Muscle of back (tissue), 11 donors: ENCODE results near the gene CEP104. TPM values are rescaled to one million over a fixed set of nuclear protein-coding genes. Genes with fewer than 3 reads are reported as not detected.

Experiments
- DNase-seq, 3 donors: peaks; one replicate each; pipeline versions ENCODE4 v3.0.0 to v3.0.0-alpha.2; 2013
- polyA plus RNA-seq, 10 donors: library from polyadenylated mRNA; unstranded; fragments of 120-200 nt; gene quantifications; one replicate each; pipeline ENCODE4 v1.2.1, GENCODE V29; 2013; ENCODE audit not compliant: insufficient read length in 10 of 10

The CEP104 gene
- polyA plus RNA-seq, 10 donors = 14.4 to 26.8 (median 21.0) TPM

DNA sequence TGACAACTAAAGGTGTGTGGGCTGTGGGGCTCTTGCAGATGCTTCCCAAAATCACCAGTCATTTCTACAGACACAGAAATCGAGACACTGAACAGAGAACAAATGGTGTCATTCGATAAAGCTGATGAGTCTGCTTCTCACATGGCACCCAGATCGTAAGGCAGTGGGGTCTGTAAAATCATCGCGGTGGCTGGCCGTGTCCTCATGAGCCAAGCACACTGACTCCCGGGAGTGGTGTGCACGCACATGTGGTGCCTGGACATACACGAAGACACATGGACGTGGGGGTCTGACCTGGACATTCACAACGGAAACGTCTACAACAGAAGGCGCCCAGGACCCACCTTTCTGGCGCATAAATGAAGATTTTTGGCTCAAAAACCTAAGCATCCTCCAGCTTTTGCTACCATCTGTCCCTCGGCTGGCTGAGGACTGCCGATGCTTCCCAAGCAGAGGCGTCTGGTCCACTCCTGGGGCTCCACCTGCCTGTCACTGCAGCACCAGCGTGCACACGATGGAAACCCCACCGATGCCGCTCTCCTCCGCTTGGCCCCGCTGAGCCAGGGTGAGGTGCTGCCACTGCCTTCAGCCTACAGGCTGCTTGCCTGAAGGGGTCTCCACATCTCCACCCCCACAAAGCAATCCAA lies 77.6 kb downstream of the CEP104 start:
- DNase-seq = no peak

DNA sequence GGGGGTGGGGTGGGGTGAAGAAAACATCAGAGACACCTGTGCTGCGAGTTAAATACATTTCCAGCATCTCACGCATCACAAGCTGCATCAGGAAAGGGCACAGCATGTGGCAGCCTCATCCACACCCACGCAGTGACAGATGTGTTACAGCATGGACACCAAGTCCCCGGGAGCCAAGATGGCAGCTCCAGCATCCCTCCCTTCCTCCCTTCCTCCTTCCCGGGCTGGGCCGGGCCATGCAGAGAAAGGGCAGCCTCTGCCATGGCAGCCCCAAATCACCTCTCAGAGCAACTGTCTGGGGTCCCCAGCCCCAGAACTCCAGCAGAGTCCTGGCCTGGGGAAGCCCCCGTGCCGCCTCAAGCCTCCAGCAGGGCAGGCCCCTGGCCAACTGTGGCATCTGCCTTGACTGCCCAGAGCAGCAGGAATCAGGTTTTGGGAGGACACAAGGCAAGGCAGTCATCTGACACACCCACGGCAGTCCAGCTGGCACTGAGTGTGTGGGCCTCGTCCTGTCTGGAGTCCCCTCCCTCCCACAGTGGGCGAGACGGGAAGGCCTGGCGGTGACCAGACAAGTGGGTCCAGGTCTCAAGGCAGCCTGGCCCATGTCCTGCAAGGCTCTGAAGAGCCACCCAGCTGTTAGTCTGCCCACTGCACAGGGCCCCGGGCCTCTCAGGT lies 78.3 kb downstream of the CEP104 start:
- DNase-seq = no peak

DNA sequence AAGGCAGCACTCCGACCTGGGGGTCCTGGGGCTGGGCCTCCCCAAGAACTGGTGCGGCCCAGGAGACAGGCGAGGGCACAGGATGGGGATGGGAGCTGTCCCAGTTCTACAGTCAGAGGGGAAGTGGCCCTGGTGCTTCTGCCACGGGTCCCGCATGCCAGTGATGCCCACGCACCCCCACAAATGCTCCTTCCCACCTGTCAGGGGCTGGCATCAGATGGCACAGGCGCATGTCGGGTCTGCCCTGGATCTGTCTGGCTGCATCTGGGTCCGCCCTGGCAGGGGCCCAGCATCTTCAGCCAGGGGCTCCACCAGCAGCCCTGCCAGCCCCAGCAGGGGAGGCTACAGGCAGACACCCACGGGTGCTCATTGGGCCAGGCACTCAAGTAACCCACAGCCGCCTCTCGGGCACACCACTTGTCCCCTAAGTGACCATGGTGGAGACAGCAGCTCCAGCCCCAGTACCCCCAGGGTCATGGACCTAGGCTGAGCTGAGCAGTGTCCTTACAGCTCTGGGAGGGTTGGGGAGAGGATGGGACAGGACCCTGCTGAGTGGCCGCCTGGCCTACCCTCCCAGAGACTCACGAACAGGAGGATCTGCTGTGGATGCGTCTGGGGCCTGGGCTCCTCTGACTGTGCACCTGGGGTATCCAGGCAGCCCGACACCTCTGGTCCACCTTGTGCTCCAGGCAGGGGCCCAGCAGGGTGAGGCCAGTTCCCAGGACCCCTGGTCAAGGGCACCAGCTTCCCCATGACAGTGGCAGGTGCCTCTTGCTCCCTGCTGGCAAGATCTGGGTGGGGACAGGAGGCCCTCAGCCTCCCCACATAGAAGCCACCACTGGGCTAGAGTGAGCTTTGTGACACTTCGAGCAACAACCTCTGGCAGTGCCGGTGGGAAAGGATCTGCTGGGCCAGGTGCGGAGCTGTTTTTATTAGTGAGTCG lies 79.1 kb downstream of the CEP104 start:
- DNase-seq = no peak

DNA sequence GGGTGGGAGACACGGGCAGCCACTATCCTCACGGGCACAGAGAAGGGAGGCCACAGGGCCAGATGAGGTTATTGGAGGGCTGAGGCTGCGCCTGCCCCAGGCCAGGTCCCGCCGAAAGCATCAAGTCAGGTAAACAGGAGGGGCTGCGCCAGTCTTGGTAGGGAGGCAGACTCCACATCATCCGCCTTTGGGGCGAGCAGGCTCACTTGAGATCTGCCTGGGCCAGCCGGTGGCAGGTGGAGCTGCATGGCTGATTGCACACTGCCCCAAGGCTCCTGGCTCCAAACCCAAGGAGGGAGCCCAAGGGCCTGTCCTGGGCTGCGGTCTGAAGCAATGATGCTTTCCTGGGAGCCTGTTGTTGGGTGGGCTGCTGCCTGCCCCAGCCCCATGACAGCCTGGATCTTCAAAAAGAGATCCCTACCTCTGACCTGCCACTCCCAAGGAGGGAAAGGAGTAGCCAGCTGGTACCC lies 79.9 kb downstream of the CEP104 start:
- no peak for DNase-seq

DNA sequence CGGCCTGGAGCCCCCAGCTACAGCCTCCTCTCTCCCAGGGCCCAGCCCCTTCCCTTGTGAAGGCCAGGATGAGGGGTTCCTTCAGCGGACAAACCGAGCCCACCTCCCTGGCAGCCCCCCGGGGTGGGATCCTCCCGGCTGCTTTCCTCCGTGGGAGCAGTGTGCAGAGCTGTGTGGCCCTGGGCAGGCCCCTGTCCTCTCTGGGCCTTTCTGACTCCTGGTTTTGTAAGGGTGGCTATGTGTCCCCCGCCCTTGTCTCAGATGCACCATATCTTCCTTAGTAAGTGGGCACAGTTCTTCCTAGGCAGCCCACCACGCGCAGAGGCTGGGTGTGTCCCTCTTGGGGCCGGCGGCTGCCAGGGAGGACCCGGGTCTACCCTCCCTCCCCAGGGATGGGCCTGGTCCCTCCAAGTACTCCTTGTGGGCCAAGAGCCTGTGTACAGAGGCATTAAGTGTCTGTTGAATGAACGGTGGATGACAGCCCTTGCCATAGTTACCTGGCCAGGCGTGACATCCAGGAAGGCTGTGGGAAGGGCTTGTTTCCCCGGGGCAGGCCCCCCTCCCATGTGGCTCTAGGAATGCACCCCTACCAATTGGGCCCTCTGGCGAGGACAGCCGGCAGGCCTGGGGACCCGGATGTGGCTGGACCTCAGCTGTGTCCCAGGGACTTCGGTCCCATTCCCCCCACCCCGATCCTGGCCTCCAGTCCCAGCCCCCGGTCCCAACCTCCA lies 80.6 kb downstream of the CEP104 start:
- DNase-seq = no peak

DNA sequence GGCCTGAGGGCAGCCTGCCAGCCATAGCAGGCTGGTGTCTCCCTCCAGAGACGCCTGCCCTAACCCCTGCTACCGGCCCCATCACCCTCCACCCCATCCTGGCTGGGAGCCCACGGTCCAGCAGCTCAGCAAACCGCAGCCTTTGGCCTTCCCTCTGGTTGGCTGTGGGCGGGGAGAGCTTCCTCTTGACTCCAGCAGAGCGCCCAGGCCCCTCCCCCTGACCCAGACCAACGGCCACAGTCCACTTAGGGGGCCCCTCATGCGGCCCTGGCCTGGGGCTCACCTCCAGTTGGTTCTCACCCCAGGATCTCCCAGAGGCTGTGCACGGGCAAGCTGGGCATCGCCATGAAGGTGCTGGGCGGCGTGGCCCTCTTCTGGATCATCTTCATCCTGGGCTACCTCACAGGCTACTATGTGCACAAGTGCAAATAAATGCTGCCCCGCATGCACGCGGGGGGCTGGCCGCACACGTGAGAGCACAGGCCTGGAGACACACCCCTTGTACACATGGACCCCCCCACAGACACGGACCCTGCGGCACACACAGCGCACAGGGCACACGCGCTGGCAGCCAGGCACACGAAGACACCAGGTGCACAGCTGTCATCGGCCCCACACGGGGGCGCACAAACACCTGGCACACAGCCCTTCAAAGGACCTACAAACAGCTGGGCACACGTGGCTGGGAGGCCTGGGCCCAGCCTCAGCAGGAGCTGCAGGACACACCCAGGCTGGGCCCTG lies 81.4 kb downstream of the CEP104 start:
- peak in 2 of 3 donors; percentile 43 to 73 for DNase-seq

DNA sequence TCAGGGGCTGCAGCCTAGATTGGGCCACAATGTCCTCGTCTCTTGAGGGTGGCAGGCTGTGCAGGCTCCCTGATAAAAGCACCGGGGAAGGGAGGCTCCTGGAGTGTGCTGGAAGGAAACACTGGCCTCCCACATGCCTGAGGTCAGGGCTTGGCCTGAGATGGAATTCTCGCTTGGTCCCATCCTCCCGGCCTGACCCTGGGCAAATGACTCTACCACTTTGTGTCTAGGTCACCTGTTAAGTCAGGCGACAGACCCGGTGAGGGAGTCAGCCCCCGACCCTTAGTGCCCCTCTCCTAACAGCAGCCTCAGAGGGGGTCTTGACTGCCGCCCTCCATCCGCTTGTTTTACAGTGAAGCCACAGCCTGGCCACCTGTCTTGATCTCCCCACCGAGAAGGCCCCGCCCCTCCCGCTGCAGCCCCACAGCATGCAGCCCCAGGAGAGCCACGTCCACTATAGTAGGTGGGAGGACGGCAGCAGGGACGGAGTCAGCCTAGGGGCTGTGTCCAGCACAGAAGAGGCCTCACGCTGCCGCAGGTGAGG lies 82.0 kb downstream of the CEP104 start:
- no peak for DNase-seq

DNA sequence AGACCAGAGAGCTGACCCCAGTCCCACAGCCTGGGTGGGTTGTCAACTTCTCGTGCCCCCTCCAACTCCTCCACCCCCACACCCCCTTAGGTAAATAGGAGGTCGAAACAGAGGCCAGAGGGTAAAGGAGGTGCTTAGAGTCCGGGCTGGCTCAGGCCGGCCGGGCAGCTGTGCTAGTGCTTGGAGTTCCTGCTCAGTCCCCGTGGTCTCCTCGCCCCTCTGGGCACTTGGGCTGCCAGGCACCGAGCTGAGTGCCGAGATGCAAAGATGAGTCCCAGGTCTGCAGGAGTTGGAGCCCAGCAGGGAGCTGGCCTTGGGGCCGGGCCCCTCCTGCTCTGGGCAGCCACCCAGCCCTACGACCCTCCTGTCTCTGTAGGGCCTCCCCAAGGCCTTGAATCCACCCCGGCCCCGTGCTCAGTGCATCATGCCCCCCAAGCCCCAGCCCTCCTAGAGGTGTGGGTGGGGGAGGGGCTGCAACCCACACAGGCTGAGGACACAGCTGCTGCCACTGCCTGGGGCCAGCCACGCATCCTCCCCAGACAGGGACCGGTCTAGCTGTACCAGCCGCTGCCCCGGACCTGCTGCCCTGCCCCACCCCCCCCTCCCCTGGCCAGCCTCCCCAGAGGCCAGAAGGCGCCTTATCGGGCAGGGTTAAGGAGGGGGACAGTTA lies 82.6 kb downstream of the CEP104 start:
- DNase-seq = no peak

DNA sequence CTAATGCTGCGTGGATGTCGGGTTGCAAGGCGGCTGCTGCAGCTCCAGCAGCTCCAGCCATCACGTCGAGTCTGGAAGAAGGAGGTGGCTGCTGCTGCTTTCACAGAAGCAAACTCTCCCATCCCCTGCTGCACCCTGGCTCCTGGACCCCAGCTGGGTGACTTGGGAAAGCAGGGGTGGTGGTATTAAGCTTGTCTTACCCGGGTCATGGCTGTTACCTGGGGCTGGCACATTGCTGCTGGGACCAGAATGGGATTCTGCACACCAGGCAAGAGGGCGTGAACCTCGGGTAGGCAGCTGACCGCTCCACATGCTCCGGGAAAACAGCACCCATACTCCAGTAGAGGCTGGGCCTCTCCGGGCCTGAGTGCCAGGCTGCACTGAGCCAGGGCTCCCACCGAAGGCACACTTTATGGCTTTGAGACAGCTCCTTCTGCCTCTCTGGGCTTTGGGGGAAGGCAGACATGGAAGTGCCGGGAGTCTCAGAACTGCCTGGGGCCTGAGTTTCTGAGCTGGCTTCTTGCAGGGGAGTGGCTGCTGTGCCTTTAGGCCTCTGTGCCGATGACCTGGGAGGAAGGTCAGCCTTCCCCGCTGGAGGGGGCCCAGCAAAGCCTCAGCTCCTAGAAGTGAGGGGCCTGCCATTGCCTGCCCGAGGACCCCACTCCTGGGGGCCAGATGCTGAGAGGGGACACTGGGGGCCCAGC lies 83.3 kb downstream of the CEP104 start:
- DNase-seq = peak in 1 of 3 donors; percentile 42

DNA sequence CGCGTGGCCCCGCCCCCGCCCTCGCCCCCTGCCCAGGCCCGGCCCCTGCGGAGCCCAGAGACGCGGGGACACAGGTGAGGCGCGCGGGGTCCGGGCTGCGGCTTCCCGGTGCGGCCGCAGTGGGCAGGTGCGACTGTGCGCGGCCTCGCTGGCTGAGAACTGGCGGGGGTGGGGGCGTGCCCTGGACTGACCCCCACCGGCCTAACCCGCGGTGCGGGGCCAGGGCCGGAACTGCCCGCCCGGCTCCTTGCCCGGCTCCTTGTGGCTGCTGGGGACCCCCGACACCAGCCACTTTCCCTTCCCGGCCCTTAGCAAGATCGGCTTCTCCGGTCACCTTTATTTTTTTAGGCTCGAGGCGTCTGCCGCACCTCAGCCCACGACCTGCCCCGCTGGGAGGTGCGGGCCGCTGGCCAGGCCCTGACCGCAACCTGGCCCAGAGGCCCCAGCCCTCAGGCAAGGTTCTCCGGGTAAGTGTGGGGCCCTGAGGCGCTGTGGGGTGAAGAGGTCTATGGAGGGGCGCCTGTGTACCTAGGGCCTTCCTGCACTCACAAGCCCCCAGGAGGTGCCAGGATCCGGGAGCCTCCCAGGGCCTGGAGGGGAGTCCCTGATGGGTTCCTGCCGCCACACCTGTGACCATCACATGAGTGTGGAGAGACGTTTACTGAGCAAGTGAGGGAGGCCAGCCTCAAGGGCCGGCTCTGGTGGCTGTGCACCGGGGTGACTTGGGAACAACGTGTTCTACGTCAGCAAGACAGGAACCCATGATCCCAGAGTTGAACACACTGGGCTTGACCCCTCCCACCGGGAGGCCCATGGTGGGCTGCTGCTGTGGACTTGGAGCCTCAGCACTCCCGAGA lies 84.1 kb downstream of the CEP104 start, which contains the start of gene SMIM1:
TSS of gene SMIM1 (plus strand) at position 35 of the 857 bp plus-strand sequence. CDS start 2,625 bp downstream, outside the sequence.
- DNase-seq = peak in 1 of 3 donors; percentile 48

DNA sequence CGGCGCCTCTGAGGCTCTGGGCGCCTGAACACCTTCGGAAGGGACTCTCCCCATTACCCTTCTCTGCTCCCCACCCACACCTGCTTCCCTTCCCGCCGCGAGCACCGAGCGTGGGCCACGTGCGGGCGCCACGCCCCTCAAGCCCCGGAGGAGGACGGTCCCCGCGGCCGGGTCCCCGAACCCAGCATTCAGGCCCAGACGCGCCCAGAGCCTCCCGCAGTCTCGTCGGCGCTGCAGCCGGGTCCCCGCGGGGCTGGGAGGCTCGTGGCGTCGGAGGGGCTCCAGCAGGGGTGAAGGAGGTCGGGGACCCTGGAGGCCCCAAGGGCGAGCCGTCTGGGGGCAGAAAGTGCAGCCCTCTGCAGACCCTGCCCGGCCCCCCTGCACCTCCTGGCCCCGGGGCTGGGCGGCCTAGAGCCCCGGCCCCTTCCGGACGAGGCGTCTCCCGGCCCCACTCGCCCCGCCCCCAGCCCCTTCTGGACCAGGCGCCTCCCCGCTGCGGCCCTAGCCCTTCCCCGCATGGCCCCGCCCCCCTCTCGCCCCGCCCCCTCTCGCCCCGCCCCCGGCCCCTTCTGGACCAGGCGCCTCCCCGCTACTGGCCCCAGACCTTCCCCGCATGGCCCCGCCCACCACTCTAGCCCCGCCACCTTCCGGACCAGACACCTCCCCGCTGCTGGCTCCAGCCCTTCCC lies 84.8 kb downstream of the CEP104 start:
- DNase-seq = peak; percentile 61 to 85 (median 74)

DNA sequence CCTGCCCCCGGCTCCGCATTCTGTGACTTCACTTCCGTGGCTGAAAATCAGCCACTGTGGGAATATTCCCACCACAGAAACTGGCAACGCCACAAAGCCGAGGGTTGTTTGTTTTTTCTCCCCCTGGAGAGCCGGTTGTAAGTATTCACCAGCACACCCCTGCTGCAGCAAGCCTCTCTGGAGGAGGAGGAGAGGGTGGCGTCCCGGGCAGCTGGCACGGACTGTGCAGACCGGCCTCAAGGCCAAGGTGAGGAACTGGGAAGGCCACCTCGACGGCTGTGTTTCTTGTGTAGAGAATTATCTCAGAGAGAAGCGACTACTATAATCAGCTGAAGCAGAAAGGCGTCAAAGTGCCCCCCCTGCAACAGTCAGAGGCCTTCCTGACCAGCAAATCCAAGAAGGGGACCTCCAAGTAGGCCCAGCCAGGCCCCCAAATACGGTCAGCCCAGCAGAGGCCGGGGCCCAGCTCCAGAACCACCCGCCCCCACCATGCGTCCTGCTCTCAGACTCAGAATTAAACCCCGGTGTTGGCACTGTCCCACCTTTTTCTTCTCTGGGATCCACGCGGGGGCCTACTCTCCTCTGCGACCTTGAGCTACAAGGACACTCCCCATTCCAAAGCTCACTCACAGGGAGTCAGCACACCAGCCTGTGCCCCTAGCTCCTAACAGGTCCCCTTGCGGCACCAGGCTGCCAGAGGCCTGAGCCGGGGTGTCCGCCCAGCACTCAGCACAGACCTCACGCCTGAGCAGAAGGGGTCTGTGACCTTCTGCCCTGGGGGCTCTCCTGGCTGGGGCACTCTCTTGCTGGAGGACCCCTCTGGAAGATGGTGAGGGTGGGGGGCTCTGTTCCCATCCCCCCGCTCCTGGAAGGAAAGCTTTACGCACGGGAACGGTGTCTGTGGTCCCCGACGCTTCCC lies 85.6 kb downstream of the CEP104 start:
- peak in 1 of 3 donors; percentile 30 for DNase-seq

DNA sequence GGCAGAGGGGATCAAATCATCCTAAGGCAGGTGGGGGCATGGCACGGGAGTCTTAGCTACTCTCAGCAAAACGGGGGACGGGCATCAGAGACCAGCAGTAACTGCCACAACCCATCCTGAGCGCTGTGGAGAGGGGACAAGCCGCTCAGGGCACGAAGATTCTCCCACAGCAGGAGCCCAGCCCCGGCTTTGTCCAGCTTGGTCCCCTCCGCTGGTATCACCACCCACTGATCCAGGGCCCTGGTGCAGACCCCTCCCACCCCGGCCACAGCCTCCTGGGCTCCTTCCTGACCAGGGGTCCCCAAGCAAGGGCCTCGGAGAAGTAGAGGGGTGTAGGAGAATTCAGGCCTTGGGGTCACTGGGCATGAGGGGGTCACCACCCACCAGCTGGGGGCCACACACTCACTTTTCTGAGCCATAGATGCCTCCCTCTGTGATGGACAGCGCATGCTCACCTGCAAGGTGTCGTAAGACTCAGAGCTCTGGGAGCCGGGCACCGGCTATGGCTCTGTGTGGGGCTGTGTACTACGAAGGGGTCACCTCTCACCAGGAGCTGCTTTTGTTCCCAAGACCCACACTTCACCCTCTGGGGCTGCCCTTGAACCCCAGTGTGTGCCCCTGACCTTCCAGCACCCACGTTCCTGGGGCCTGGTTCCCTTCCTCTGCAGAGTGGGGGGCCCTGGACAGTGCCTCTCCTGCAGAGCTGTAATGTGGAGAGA lies 86.8 kb downstream of the CEP104 start:
- DNase-seq = no peak

DNA sequence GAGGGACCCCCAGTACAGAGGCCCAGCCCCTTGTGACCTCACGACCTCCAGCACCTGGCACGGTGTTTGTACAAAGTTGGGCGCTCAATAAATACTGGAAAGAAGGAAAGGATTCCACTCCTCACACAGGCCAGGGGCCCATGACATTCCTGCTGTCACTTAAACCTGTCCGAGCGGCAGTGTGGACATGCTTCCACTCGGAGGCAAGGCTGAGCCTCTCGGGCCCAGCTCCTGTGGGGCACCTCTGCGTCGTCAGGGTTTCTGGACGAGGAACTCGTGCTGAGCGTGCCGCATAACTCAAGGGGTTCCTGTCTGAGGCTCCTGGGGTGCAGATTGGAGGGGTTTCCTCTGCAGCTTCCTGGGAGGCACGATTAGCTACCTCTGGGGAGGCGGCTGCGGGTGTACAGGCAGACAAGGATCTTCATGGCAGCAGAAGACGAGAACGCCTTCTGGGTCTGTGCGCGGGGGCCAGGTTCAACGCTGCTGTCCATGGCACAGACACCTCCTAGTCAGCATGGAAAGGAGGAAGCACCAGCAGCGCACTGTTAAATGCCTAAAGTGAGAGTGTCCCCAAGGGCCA lies 88.1 kb downstream of the CEP104 start:
- no peak for DNase-seq

DNA sequence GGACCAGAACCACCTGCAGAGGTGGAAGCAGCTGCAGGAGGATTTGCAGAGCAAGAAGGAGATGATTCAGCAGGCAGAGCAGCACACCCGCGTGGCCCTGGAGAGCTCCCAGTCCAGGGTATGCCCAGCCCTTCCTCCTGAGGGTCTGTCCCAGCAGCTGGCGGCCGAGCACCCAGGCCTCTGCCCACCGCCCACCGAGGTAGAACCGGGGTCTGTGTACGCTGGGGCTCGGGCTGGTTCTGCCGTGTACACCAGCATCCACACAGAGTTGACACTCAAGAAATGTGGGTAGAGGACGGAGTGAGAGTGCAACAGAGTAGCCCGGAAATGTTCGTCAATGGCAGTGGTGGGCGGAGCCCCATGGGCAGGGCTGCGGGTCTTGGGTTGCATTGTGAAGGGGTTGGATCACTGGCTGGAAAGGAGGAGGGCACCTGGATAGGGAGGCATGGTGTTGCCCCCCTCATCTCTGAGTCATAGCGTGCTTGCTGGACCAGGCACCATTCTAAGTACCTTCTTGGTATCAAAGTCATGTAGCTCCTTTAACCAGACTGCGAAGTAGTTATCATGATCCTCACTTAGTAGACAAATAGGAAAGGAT lies 89.6 kb downstream of the CEP104 start:
- no peak for DNase-seq
